GM12878 (cell line): Measurements from ENCODE around the gene WDR13. TPM values are rescaled to one million over a fixed set of nuclear protein-coding genes. Genes with fewer than 3 reads are reported as not detected.

Source experiments
- ATAC-seq: fragments of 200-7000 bp; cut with Tn5 transposase; 3 replicates; pipeline ENCODE4 v1.9.1; 2020; ENCODE audit warnings: mild to moderate bottlenecking, moderate library complexity
- BruUV-seq: library from RNA; stranded (reverse); fragments of 400-500 nt; replicated peaks from 2 replicates; lab custom pipeline; 2021; lab: Mats Ljungman, UMichigan
- CTCF ChIA-PET: fragments of 300-600 bp; sonication (Branson Sonifier 250); formaldehyde crosslinking; extraction: SDS; loops from one replicate; lab custom pipeline; 2021; ENCODE audit warnings: inconsistent platforms; lab: Yijun Ruan, JAX
- POLR2A ChIA-PET: fragments of 350-600 bp; formaldehyde crosslinking; extraction: SDS; loops from one replicate; lab custom pipeline; 2021; ENCODE audit warnings: inconsistent platforms; lab: Charles Lee
- RAD21 ChIA-PET: fragments of 300-600 bp; sonication (Branson Sonifier 250); formaldehyde crosslinking; loops from one replicate; lab custom pipeline; 2023; ENCODE audit warnings: antibody characterized with exemption; ENCODE audit not compliant: unreplicated experiment; lab: Charles Lee
- SMC1A ChIA-PET: fragments of 300-600 bp; sonication (Branson Sonifier 250); formaldehyde crosslinking; loops from one replicate; lab custom pipeline; 2023; ENCODE audit not compliant: unreplicated experiment, uncharacterized antibody; lab: Charles Lee
- DNase-seq: peaks from one replicate; pipeline ENCODE4 v3.0.0-alpha.2; 2011; ENCODE audit warnings: low read depth, low spot score
- FAIRE-seq: peaks from 3 replicates; lab custom pipeline; 2011; peaks lifted over from hg19 to GRCh38; lab: Jason Lieb, UNC
- H2AFZ ChIP-seq: 2 replicates; pipeline ENCODE4 v1.6.0; 2011; ENCODE audit warnings: low read depth, low read length, control low read depth; ENCODE audit not compliant: control insufficient read depth
- H3K27ac ChIP-seq: 2 replicates; pipeline ENCODE4 v1.5.1; 2011; ENCODE audit warnings: control low read depth; ENCODE audit not compliant: control insufficient read depth, insufficient read depth
- H3K27me3 ChIP-seq, 2 experiments: replicated peaks in 1 of 2; 2 replicates each; pipeline versions ENCODE4 v1.6.0 to v1.6.1; 2011; ENCODE audit warnings: low read length in 1 of 2; ENCODE audit not compliant: control insufficient read depth in 2 of 2, insufficient read depth in 2 of 2
- H3K36me3 ChIP-seq, 2 experiments: 2 replicates each; pipeline ENCODE4 v1.5.1; 2011; ENCODE audit warnings: low read length in 1 of 2; ENCODE audit not compliant: control insufficient read depth in 2 of 2, insufficient read depth in 2 of 2
- H3K4me1 ChIP-seq: 2 replicates; pipeline ENCODE4 v1.6.1; 2011; ENCODE audit warnings: mild to moderate bottlenecking, low read length, moderate library complexity, mixed read lengths; ENCODE audit not compliant: control insufficient read depth, insufficient read depth
- H3K4me2 ChIP-seq: 2 replicates; pipeline ENCODE4 v1.6.0; 2011; ENCODE audit warnings: control low read depth; ENCODE audit not compliant: control insufficient read depth, insufficient read depth
- H3K4me3 ChIP-seq: fragments of 200-600 bp; sonication (generic); 2 replicates; pipeline ENCODE4 v1.5.1; 2016
- H3K79me2 ChIP-seq: 2 replicates; pipeline ENCODE4 v1.6.0; 2011; ENCODE audit warnings: low read length; ENCODE audit not compliant: control insufficient read depth, insufficient read depth
- H3K9ac ChIP-seq: 2 replicates; pipeline ENCODE4 v1.8.0; 2011; ENCODE audit warnings: low read length, control low read depth, mixed read lengths; ENCODE audit not compliant: control insufficient read depth, insufficient read depth
- H3K9me3 ChIP-seq: replicated peaks from 3 replicates; pipeline ENCODE4 v1.5.1; 2011; ENCODE audit warnings: mild to moderate bottlenecking, low read length; ENCODE audit not compliant: control insufficient read depth, insufficient read depth
- H4K20me1 ChIP-seq: 2 replicates; pipeline ENCODE4 v1.6.0; 2011; ENCODE audit not compliant: control insufficient read depth, insufficient read depth
- BACH1 ChIP-seq: fragments of 450-650 bp; IDR thresholded peaks from 2 replicates; pipeline ENCODE4 v1.6.1; 2017; ENCODE audit warnings: mild to moderate bottlenecking, borderline replicate concordance
- CBX3 ChIP-seq: fragments of 200-600 bp; sonication (generic); IDR thresholded peaks from 2 replicates; pipeline ENCODE4 v1.6.1; 2016; ENCODE audit warnings: low read depth, borderline replicate concordance
- CEBPZ ChIP-seq: fragments of 150-350 bp; IDR thresholded peaks from 2 replicates; pipeline ENCODE4 v1.6.1; 2016; ENCODE audit warnings: low read depth, low read length
- CREB1 ChIP-seq: IDR thresholded peaks from 2 replicates; pipeline ENCODE4 v1.6.1; 2012; ENCODE audit warnings: low read depth, mild to moderate bottlenecking, inconsistent platforms
- IKZF2 ChIP-seq, 2 experiments: fragments of 450-650 bp; IDR thresholded peaks; 2 replicates each; pipeline ENCODE4 v1.6.1; 2017; ENCODE audit warnings: mild to moderate bottlenecking in 2 of 2, moderate library complexity in 2 of 2
- KLF5 ChIP-seq: fragments of 450-650 bp; IDR thresholded peaks from 2 replicates; pipeline ENCODE4 v1.6.1; 2014; ENCODE audit warnings: mild to moderate bottlenecking; ENCODE audit not compliant: partially characterized antibody
- MEF2A ChIP-seq: IDR thresholded peaks from 2 replicates; pipeline ENCODE4 v1.6.1; 2011; ENCODE audit warnings: low read depth, mild to moderate bottlenecking, low read length, moderate library complexity; ENCODE audit not compliant: insufficient read depth
- NR2C1 ChIP-seq: fragments of 450-650 bp; IDR thresholded peaks from 2 replicates; pipeline ENCODE4 v1.6.1; 2017; ENCODE audit warnings: antibody characterized with exemption, mild to moderate bottlenecking, moderate library complexity
- PAX5 ChIP-seq: IDR thresholded peaks from 2 replicates; pipeline ENCODE4 v1.6.1; 2011; ENCODE audit warnings: low read depth, low read length, borderline replicate concordance
- POU2F2 ChIP-seq: IDR thresholded peaks from 3 replicates; pipeline ENCODE4 v1.6.1; 2011; ENCODE audit warnings: low read depth, mild to moderate bottlenecking, low read length, borderline replicate concordance
- RUNX3 ChIP-seq: IDR thresholded peaks from 2 replicates; pipeline ENCODE4 v1.6.1; 2012; ENCODE audit warnings: low read length, inconsistent platforms
- SMC3 ChIP-seq: IDR thresholded peaks from 2 replicates; pipeline ENCODE4 v1.6.1; 2011; ENCODE audit warnings: low read length, improper control_type of control experiment, borderline replicate concordance
- YBX1 ChIP-seq: fragments of 450-650 bp; IDR thresholded peaks from 2 replicates; pipeline ENCODE4 v1.6.1; 2016; ENCODE audit warnings: antibody characterized with exemption
- WGBS: methylation state at CpG from one replicate; pipeline ENCODE4 v1.1.6; 2016; ENCODE audit warnings: low lambda C conversion rate; ENCODE audit not compliant: insufficient replicate concordance, insufficient coverage; ENCODE audit errors: missing lambda C conversion rate; 5-methylcytosine and 5-hydroxymethylcytosine counted together
- in situ Hi-C: fragments of 300-500 bp; cut with MboI; formaldehyde crosslinking; loops from 9 replicates; pipeline ENCODE4 v1.14.3; 2018; ENCODE audit warnings: mixed read lengths
- intact Hi-C: fragments of 100-400 bp; cut with micrococcal nuclease; formaldehyde crosslinking; loops from one replicate; pipeline ENCODE4 v1.14.2; 2022; ENCODE audit not compliant: unreplicated experiment
- polyA plus RNA-seq, 11 experiments: library from polyadenylated mRNA; depleted of rRNA in 4 of 11; unstranded in 6 of 11; stranded (reverse) in 5 of 11; fragments of >200 nt; fragmentation: Nextera tagmentation in 4 of 11; fragmentation: Illumina TruSeq in 1 of 11; extraction: Ambion mirVana in 4 of 11; extraction: Trizol in 1 of 11; gene quantifications; 1 replicate in 1 of 11; 2 replicates in 10 of 11; pipeline versions ENCODE4 v1.2.1 to v1.2.3, GENCODE V29; 2011 to 2016; ENCODE audit warnings: inconsistent platforms in 2 of 11, missing spikeins in 2 of 11, low read depth in 1 of 11
- total RNA-seq, 4 experiments: library from RNA; depleted of rRNA in 3 of 4; stranded (reverse); fragments of >200 nt in 3 of 4; fragmentation: Illumina TruSeq in 1 of 4; extraction: Trizol in 1 of 4; gene quantifications; 2 replicates each; pipeline versions ENCODE4 v1.2.1 to v1.2.3, GENCODE V29; 2013 to 2021
- TF ChIP-seq, protein P1 (sequence below): IDR thresholded peaks from 2 replicates; pipeline ENCODE4 v1.6.1; 2011; ENCODE audit warnings: low read depth, low read length, improper control_type of control experiment, borderline replicate concordance

WDR13 gene
- total and polyA plus RNA-seq, 10 of the 15 experiments (the other 5 are each of a cell fraction or from before 2014, with no cell fraction given): 6.9 to 62.7 (median 28.9) TPM

GRCh38 chrX:48631376-48632090 lies 34.2 kb downstream of the WDR13 start (continued):
- TF ChIP-seq CBX3 (no peak), PAX5 (no peak), POU2F2 (no peak), SMC3 (peak; percentile 40), RUNX3 (peak; percentile 56)

DNA sequence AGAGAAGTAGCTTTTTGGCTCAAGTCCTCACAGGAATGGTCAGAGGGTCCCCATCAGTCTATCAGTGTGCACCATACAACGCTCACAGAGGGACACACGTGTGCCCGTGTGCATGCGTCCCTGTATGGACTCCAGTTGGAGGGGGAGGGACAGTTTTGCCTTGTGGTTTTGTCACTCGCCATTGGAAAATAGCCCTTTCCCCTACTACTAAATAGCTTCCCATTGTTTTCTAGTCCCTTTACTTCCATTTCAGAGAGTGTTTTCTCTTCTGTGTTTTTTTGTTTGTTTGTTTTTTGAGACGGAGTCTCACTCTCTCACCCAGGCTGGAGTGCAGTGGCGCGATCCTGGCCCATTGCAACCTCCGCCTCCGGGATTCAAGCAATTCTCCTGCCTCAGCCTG lies 34.9 kb downstream of the WDR13 start:
- no TSS peak for BruUV-seq
- H2AFZ ChIP-seq: no peak overlapping the region

More for the DNA sequence above, 34.9 kb downstream of the WDR13 start:
- H3K79me2 ChIP-seq: no peaks in the 10 kb centered on the region
- no peaks in the 10 kb centered on the region for H3K36me3 ChIP-seq
- H3K4me3 ChIP-seq: no peak overlapping the region
- 69% methylated on average over 10 of the region's 10 CpGs for WGBS
- no peak overlapping the region for H3K9ac ChIP-seq
- intact Hi-C loops (loop anchor here (5.0 kb wide), 1 partner anchor 410 kb away; the partner anchor contains the start of gene TFE3), in situ Hi-C loops (no loop called here)
- H3K4me2 ChIP-seq: no peak overlapping the region
- ATAC-seq: no peak
- peaks cover 4% of the 10 kb centered on the region; the same call in 1 of the 2 replicates for H3K4me1 ChIP-seq
- no peaks in the 10 kb centered on the region for H3K9me3 ChIP-seq
- no peak for DNase-seq
- TF ChIP-seq YBX1 (no peak), MEF2A (no peak), KLF5 (no peak), NR2C1 (no peak), CREB1 (no peak), CEBPZ (no peak), IKZF2 (IDR thresholded peaks at IDR 0.05) (no peak), BACH1 (no peak)
- TF ChIP-seq, protein P1, sequence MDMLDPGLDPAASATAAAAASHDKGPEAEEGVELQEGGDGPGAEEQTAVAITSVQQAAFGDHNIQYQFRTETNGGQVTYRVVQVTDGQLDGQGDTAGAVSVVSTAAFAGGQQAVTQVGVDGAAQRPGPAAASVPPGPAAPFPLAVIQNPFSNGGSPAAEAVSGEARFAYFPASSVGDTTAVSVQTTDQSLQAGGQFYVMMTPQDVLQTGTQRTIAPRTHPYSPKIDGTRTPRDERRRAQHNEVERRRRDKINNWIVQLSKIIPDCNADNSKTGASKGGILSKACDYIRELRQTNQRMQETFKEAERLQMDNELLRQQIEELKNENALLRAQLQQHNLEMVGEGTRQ: no peak
- FAIRE-seq: no peak
- ChIA-PET POLR2A (interaction anchor here (0.9 kb wide), 1 partner anchor 82 kb away, joined by 3 read pairs; no protein-coding TSS in a partner anchor), CTCF (no interaction called here), SMC1A (interaction anchor here (0.6 kb wide), 1 partner anchor 430 kb away, joined by 4 read pairs; no protein-coding TSS in a partner anchor), RAD21 (interaction anchor here (0.9 to 1.2 kb wide), 2 partner anchors 169 to 1207 kb away, joined by 3 read pairs; partner anchors contain the start of gene HDAC6)
- no peaks in the 10 kb centered on the region for H4K20me1 ChIP-seq
- H3K27me3 ChIP-seq: no peaks in the 10 kb centered on the region
- H3K27ac ChIP-seq: no peak overlapping the region
